Activated CD8-positive, alpha-beta memory T cell treated with anti-CD3 and anti-CD28 coated beads, Interleukin-2, amount 50 U/mL, for 24 hours (primary cell): ENCODE measurements around the gene TGIF1.

ENCODE experiments used
- DNase-seq: peaks from one replicate; pipeline ENCODE4 v3.0.0-alpha.2; 2020; ENCODE audit errors: extremely low read depth

The TGIF1 gene

DNA sequence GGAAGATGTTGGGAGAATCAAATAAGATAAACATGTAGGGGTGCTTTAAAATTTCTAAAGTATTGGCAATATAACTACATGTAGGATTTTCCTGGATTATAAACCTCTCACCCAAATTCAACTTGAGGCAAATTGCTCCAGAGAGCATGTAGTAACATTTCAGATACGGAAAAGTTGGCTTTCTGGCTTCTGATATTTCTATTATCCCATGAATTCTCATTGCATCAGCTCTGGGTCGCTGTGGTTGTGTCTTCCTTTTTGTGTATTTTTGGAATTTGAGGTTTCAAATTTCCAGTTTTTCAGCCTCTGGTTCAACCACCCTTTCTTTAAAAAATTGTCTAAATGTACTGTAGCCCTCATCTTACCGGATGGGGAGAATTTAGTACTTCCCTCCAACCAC is 32.3 kb downstream of the TGIF1 start:
- no peak for DNase-seq

DNA sequence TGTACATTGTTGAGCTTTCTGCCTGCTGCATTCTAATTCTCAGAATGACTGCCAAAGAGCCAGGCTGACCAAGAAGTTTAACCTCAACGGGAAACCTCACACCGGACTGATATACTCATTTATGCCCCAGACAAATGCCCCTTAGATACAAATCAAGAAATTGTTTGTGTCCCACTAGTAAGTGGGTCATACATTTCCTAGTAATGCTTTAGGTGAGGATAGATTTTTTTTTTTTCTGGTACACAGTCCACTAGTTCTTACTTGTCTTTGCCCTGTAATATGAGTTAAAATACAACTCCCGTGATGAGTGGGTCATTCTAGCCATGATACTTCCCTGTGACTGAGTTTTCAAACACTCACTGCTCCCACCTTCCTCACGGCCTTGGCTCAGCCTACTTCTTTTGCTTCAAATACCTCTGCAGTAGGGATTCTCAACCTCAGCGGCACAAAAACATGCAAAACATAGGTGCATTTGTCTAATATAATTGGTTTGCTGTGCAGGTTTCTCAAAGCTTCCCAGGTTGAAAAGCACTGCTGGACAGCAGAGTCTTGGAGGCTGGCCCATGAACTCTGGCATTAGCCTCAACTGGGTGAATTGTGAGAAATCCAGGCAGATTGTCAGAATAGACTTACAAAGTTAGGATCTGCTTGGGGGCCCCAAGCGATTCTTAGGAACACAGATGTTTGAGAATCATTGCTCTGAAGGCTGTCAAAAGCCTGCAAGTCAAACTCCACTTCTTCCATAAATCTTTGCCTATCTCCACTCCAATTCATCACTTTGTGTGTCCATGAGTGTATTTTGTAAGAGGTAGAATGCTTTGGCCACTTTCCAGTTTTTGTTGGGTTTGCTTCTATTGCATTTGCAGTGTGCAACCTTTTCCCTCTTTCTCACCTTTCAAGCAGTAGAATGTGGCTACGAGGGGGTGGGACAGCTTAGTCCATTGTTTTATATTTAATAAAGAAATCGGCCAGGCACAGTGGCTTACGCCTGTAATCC is 35.5 kb downstream of the TGIF1 start:
- DNase-seq, result no peak

GRCh38 chr18:3486512-3486911 is 36.5 kb downstream of the TGIF1 start:
- DNase-seq, result no peak

DNA sequence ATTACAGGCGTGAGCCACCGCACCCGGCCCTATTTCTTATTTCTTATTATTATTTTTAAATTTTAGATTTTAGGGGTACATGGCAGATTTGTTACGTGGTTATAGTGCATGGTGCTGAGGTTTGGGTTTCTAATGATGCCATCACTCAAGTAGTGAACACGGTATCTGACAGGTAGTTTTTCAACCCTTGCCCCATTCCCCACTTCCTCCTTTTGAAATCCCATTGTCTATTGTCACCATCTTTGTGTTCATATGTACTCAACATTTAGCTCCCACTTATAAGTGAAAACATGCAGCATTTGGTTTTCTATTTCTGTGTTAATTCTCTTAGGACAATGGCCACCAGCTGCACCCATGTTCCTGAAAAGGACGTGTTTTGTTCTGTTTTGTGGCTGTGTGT is 39.5 kb downstream of the TGIF1 start:
- no peak for DNase-seq

DNA sequence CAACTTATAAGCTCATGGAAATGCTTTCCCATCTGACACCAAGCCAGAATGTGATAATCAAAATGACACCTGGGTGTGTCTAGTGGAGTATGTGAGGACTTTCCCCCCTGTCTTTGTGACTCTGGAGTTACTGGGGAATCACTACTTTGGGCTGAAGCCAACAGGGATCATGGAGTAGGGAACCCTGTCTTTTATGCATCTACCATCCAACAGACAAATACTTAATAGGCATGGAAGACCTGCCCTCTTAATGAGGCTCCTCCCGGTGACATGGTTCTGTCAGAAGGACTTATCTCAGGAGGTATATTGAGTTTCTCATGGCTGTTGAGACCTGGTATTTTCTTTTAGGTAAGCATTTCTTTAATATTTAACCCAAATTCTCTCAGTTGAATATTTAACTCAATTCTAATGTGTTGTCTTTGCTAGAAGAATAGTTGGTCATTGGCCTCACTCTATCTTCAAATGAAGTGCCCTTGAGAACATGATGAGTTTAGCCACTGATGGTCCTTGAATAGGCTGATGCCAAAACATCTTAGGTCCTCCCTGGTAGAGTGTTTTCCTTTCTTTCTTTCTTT is 42.1 kb downstream of the TGIF1 start:
- DNase-seq, result no peak

DNA sequence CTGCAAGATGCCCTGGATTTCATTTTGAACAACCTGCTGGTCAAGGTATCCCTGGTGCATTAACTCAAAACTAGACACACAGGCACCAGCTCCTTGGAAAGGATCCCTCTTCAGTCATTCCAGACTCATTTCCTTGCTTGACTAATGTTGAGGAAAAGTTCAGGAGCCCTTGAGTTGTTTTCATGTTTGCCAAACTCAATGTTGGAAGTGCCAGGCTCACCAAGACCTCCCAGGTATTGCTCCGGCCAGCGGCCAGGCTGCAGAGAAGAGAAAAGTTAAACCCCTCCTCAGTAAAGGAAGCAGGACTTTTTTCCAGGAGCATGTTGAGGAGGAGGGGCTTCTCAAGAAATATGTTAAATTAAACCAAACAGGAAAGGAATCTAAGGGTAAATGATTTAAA is 42.7 kb downstream of the TGIF1 start:
- DNase-seq, result no peak

GRCh38 chr18:3493501-3494244 is 43.7 kb downstream of the TGIF1 start:
- DNase-seq, result no peak

- DNase-seq, result no peak
Observed at GRCh38 chr18:3494245-3494526, 44.2 kb downstream of the TGIF1 start.

DNA sequence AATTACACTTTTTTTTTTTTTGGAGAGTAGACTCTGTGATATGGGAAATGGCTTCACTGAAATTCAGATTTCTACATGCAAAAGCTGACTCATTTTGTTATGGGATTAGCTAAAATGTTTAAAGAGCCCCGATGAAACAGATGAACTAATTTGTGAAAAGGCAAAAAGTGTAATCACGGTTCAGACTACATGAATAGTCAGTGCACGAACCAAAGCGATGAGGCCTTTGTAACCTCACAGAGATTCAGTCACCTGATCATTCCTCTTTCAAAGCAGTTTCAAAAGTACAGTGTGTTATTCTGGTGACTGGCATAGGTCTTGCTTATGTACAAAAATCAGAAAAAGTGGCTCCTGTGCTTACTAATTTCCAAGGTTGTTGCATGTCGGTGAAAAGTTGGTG is 44.6 kb downstream of the TGIF1 start:
- no peak for DNase-seq

GRCh38 chr18:3495691-3496430 is 45.9 kb downstream of the TGIF1 start:
- no peak for DNase-seq

DNA sequence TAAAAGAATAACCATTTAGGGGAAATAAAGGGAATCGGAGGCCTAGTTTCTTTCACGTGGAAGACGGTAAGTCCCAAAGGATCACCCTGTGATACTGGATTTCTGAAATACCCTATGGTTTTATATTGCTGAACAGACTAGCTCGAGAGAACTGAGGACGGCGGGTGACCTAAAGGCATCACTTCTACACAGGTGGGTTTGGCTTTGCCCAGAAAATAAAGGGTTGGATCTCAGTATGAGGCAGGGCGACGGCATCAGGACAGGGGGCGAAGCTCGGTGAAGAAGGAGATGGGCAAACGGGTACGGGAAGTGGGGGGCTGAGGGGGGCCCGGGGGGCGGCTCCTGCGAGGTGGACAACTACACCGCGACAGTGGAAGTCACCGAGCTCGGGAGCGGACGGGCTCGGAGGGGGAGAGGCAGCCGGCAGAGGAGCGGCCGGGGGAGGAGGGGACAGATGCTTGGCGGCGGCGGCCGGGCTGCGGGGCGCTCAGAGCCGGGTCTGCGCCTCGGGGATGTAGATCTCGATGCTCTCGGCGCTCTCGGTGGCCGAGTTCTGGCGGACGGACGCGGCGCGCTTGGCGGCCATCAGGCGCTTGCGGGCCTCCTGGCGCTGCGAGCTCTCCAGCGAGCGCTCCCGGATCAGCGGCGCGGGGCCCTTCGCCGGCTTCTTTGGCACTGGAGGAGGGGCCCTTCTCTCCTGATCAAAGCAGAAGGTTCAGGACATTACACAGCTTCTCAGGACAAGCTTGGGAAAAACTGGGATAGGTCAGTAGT is 48.9 kb downstream of the TGIF1 start:
- no peak for DNase-seq

DNA sequence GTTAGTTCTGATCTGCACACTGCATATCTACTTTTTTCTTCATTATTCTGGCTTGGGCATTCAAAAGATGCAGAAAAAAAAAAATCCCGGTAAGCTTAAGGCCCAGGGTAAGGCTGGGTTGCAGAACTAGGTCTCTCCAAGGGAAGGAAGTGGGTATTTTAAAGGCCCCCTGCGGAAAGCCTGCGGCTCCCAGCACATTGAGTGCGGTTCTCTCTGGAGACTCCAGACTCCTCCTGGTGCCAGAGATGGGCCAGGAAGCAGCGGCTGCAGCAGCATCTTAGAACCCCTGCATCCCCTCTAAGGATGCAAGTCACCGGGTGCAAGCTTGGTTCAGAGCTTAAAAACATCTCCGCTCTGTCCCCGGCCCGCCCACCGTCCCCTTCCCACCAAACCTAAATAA is 49.5 kb downstream of the TGIF1 start:
- DNase-seq, result no peak

DNA sequence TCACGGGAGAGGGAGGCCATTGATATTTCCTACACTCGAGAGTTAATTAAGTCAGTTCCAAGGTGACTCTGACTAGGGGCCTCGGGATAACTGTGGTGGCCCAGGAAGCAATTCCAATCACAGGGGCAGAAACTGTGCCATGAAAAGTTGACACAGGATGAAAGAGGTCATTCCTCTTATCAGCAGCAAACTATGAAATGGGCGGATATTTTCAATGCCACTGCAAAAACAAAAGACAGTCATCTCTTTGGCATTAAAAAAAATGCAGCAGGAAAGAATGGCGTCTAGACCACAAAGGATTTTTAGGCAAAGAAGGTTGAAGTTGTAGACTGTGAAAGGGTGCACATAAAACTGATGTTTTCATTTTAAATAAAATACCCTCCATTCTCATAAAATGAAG is 50.0 kb downstream of the TGIF1 start:
- DNase-seq, result no peak

DNA sequence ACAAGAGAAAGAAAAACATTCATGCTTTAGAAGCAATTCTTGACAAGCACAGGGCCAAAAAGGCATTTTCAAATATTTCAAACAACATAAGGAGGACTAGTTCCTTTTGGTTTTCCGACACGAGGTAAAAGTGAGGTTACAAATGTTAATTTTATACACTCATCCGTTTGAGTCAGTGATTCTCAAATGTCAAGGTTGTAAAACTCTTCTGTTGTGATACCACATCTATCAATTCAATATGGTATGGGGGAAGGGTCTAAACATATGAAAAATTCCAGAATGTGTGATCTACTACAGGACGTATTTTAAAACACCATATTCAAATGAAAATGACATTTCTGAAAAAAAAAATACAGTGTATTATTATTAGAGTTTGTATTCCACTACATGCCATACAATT is 52.7 kb downstream of the TGIF1 start:
- no peak for DNase-seq

- no peak for DNase-seq
Observed at GRCh38 chr18:3504637-3505036, 54.7 kb downstream of the TGIF1 start.

DNA sequence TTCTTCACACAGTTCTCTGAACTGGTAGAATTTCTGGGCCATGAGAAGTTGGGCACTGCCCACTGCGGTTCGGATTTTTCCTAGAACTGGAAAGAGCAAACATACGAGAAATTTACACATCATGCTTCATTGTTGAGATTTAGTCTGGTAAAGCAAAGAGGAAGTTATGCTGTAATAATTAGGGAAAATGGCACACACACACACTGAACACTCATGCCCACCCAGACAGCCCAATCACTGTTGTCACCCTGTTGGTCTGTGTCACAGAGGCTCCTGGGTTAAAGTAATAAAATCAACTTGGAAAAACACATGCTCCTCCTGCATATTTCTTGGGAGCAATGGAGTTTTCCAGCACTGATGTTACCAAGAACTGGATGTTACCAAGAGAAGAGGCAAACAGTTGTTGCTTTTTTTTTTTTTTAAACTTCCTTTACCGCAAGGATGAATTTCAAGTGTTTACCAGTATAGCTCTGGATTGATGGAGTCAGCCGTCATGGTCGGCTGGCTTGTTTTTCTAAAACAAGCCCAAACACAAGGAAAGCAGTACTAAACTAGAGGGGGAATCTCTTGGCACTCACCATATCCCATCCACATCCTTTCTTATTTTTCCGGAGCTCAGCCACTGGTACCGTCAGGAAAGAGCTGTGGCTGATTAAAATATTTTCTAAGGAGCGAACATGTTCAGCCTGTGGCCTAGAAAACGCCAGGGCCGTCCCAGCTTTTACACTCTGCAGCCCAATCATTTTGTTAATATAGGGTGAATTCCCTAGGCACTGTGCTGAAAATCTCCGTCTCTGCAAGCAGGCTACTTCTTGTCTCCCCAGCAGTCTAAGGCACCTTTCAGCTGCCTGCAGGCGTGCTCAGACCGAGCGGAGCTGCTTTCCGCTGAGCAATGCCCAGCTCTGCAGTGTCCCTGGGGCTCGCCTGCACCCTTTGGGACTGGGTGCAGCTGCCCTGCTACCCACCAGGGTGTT is 58.9 kb downstream of the TGIF1 start:
- no peak for DNase-seq
